NCI-H510A (cell line): ENCODE measurements around the gene YTHDC1.
"Not testable (repeated sequence)": the region's sequence is repeated elsewhere in the genome, so short reads cannot be mapped to it uniquely, and the experiment has no call there.

Experiments used
- DNase-seq: peaks from one replicate; lab custom pipeline; 2025; lab: John Stamatoyannopoulos, UW

YTHDC1 gene

DNA sequence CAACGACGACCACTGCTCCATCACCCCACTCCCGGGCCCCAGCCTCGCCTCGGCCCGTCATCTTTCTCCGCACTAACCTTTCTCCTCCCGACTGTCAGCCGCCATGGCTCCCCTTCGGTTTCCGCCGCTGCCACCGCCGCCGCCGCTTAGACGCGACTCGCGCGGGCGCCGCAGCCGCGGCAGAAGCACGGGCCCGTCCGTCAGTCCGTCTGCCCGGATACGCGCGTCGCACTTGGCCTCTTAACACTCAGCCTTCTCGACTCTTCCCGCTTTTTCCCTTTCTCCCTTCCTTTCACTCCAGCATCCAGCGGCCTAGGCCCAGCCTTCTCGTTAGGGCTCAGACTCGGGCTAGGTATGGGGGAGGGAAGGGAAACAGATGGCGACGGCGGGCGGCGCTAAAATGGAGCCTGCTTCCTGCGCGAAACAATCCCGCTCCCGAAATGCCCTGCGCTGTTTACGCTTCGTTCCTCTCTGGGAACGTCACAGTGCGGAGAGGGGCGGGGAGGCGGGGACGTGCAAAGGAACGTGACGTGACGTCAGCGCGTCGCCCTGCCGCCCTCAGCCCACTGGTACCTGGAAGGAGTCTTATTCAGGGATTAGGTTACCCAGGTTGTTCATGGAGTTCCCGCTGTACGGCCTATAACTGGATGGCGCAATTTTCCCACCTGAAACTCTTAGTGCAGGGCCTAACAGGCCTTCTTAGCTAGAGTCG, at the start of gene YTHDC1:
TSS of gene YTHDC1 (minus strand) at position 442 of the 712 bp plus-strand sequence. CDS start at position 105, 337 bp downstream.
- peak; percentile 97 for DNase-seq

DNA sequence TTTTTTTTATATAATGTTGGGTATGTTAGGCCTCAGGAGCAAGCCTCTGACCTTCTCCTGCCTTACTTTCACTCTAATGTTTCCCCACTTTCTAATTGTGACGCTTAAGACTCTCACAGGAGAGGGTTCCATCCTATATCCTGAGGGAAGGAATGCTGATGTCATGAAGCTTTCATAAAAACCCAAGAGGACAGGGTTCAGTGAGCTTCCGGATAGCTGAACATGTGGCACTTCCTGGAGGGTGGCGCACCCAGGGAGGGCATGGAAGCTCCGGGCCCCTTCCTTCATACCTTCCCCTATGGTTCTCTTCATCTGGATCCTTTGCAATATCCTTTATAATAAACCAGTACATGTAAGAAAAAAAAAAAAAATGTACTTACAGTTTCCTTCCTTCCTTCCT, 49.4 kb upstream of the YTHDC1 start:
- no peak for DNase-seq

DNA sequence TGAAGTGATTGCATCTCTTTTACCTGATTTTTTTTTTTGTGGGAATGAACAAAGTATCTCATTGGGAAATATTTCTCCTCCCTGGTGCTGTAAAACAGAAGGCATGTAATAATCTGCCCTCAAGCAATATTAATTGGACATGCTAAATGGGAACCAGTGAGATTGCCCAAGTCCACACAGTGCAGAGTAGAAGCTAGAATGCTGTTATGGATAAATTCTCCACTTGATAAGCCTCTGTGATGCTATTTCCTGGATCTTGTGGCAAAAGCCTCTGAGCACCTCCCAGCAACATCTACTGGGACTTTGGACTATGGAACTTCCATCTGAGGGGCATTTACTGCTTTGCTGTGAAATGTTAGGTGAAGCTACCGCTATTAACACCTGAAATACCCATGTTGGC, 46.9 kb upstream of the YTHDC1 start:
- no peak for DNase-seq

DNA sequence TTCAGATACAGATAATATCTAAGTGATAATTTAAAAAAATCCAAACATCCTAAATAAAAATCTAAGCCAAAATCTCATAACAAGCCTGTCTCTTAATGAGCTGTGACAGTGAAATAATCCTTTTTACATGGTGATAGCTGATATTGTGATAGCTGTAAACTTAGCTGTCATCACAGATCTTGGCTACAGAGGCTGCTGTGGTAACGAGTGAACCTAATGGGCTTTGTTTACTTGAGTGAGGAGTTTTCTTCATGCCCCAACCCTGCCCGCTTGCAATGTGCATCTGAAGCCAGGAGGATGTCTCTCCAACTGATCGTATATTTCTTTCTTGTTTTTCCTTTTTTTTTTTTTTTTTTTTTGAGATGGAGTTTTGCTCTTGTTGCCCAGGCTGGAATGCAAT, 41.5 kb upstream of the YTHDC1 start:
- DNase-seq = no peak

DNA sequence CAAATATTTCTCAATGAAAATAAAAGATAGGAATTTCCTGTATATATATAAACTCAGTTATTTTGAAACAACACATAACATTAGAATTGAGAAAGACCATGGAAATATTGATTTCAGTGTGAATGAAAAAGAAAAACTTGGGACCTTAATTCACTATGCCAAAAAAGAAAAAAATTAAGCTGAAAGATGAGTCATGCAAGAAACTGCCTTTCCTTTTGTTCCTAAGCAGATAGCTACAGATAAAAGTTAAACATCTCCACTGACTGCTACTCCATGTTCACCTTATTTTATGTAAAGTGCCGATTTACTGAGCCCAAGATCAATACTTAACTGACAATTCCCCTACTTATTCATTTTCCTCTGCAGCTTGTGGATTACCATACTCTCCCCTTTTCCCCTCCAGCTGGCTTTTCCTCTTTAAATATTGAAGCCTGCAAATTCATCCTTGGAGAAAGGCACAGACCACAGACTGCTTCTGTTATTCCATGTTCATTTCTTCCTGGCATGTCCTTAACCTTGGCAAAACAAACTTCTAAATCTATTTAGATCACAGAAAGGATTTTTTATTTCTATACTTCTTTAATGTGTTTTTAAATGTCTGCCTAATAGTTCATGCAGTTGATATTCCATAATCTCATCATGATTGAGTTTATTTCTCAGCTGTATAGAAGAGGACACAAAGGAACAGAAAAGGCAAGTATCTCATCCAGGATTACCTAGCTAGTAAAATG, 40.5 kb upstream of the YTHDC1 start:
- no peak for DNase-seq

DNA sequence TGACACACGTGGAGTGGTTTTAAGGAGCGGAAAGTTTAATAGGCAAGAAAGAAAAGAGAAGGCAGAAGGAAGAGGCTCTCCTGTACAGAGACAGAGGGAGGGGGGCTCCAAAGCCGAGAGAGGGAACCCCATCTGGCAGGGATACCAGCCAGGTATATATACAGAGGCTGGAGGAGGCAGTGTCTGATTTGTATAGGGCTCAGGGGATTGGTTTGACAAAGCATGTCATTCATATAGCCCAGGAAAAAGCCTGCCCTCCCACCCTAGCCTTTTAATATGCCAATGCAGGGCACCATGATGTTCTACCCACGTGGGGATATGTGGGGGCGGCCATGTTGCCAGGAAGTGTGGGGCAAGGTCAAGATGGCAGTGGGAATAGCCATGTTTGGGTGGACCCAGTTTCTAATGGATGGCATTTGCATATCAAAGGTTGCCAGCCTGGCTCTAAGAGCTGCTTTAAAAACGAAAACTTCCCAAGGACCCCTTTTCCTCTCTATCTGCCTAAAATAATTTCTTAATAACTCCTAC, 39.6 kb upstream of the YTHDC1 start:
- not testable (repeated sequence) for DNase-seq

DNA sequence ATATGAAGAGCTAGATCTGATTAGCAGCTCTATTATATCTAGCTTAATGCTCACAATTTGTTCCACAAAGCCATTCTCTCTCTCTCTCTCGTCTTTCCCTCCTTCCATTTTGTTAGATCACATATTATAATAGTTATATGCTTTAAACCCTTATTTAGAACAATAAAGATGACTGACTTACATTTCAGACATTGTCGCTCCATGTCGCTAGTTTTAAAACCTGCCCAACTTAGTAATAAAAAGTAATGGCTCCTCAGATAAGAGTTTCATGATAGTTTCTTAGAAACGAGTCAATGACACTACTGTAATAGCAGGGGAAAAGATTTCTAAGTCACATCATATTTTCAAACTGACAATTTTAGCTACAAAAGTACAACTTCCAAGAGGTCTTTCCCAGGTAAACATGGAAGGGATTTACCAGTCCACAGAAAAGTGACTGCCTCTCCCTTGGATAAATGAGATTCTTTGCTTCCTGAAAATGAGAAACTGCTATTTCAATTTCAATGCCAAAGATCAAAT, 38.5 kb upstream of the YTHDC1 start:
- DNase-seq = no peak

DNA sequence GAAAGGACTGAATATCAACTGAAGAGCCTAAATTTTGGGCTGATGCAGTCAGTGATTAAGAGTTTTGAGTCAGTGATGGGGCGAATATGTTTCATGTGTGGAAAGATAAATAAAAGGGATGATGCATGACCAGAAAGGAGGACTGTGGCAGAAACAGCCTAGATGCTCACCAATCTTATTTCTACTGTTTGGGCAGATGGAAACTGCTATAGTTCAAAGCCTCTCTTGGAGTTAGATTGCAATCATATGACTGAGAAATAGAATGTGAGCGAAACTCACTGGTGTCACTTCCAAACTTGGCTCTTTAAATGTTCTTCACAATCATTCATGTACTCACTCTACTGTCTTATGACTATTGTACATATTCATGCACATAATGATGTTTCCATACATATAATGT, 35.4 kb upstream of the YTHDC1 start:
- DNase-seq = no peak

DNA sequence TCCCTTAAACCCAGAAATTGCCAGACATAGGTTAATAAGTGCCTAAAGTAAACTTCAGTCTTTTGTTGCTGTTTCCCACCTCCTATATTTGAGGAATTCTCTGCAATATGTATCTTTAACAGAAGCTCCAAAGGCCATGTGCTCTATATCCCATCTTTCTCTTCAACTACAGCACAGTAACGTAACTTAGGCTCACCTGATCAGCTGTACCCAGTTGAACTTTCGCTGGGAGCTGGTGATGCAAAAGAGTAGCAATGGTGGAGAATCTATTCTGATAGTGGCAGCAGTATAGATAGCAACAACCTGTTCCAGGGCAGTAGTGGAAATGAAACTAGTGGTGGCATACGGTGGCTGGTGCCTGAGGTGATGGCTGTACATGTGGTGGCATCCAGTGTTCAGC, 33.2 kb upstream of the YTHDC1 start:
- no peak for DNase-seq

DNA sequence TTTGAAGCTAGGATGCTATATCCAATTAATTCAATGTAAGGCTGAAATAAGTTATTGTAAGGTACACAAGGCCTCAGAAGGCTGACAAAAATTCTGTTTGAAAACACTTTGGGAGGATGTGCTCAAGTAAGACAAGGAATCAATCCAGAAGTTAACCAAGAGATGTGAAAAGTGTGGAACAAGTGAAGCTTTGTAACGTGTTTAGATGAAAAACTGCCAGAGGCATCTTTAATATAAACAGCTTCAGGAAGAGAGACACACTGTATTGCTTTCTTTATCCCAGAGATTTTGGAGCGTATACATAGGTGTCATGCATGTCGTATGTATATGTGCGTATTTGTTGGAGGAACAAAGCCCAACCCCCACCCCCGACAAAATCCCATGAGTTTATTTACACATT, 28.3 kb upstream of the YTHDC1 start:
- DNase-seq = no peak

DNA sequence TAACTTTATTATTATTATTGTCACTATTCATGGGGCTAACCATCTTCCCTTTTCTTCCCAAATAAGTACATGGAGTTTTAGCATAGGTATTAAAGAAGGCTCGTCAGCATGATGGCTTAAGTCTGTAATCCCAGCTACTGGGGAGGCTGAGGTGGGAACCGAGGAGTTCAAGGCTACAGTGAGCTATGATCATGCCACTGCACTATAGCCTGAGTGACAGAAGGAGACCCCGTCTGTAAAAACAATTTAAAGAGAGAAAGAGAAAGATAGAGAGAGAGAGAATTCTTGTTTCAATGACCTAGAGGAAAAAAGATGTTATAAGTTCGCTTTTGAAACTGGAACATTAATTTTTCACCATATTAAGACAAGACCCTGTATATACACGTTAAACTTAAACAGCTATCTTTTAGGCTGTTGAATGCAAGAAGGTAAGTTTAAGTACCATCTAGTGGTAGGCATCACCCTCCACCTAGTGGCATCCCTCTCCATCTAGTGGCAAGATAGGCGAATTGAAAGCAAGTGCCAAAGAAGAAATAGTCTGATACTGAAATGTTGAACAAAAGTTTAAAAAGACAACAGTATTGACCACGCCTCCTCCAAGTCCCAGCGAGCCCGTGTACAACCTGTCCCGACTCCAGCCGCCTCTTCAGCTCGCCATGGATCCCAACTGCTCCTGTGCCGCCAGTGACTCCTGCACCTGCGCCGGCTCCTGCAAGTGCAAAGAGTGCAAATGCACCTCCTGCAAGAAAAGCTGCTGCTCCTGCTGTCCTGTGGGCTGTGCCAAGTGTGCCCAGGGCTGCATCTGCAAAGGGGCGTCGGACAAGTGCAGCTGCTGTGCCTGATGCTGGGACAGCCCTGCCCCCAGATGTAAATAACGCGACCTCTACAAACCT, 26.0 kb upstream of the YTHDC1 start:
- DNase-seq = peak; percentile 12

DNA sequence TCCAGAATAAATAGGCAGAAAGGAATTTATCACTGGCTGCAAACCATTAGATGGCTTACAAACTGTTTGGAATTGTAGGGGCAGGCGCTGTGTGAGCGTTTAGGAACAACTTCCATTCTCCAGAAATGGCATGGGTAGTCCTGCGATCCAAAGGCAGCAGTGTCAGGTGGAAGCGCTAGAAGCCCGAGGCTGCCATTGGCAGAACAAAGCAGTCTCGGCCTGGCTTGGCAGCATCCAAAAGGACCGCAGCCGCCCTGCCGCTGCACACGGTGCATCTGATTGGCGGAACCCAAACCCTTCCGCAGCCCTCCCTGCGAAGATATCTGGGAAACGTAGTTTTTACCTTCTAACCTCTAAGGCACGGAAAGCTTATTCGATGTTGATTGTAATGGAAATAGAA, 23.6 kb upstream of the YTHDC1 start:
- no peak for DNase-seq

DNA sequence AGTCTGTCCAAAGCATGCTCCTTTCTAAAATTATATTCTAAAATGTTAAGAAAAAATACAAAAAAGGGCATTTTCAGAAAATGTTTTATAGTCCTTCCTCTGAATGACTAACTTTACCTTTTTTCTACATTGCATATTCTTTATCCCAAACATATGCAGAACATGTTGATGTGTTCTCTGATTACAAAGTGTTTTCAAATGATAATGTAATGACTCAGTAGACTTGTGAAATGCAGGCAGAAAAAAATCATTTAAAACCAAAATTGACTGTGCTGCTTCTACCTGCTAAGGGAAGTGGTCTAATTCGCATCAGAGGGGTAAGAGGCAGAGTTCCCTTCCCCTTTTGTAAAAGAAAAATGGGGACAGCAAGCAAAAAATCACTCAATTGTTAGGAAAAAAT, 22.7 kb upstream of the YTHDC1 start:
- DNase-seq = no peak

DNA sequence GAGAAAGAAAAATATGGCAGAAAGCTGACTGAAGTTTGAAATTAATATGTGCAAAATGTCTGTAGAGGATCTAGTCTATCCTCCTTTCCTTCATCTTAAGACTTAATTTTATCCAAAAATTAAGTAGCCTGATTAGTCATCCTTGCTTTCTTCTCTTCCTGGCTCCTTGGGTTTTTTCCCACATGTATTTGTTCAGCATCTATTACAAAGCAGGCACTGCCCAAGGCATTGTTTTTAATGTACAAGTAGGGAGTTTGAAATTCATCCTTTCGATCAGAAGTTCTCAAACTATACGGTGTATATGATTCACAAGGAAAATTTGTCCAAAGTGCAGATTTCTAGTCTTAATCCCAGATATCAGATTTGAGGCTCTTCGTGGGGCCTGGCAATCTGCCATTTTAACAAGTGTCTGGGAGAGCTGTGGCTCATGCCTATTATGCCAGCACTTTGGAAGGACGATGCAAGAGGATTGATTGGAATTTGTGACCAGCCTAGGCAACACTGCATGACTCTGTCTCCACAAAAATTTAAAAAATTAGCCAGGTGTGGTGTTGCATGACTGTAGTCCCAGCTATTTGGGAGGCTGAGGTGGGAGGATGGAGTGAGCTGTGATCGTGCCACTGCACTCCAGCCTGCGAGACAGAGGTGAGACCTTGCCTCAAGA, 19.4 kb upstream of the YTHDC1 start:
- no peak for DNase-seq

DNA sequence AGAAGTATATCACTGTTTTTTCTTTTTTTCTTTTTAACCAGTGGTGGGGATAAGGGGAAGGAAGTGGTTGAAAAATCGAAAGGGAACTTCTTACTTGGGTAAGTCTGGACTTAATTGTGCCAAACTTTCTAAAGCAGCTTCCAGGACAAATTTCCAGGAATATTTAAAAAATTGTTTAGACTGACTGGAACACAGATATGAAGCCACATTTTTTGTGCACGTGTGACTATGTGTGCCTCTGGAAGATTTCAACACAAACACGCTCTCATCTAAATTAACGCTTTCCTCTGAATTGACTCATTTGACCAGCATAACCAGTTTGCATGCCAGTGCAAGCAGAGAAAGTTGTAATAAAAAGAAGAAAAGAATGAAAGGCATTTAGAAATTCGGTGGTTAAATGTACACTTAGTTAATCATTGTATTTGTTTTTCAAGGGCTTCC, 18.8 kb upstream of the YTHDC1 start:
- DNase-seq = no peak

DNA sequence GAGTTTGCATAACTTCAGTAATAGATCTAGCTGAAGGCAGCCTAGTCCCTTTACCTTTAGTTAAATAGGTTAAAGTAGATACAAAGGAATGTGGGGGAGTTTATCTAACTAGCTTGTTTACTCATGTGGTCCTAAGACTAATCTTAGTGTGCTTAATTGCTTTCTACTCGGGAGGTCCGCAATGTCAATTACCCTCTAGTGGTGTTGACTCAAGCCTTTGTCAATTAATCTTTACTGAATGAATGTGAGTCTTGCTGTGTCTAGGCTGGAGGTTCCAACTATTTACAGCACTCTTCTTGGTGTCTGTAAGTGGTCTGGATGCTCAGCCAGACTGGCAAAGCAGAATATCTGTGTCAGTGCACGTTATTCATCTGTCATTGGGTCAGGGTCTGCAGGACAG, 17.9 kb upstream of the YTHDC1 start:
- no peak for DNase-seq

DNA sequence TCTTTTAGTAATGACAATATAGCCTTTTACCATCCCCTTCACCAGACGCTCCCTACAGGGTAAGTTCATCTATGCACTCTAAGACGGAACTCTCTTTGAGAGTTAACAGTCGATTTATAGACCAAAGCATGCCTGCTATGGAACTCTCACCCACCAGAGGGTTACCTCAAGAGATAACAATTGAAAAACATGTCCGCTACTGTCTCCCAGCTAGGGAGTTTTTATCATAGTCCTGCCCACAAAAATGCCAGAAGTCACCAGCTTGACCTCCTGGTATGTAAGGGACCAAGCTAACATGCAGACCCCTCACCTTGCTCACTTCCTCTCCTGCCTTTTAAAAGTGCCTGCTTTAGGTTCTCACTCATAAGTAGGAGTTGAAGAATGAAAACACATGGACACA, 16.7 kb upstream of the YTHDC1 start:
- DNase-seq = no peak

DNA sequence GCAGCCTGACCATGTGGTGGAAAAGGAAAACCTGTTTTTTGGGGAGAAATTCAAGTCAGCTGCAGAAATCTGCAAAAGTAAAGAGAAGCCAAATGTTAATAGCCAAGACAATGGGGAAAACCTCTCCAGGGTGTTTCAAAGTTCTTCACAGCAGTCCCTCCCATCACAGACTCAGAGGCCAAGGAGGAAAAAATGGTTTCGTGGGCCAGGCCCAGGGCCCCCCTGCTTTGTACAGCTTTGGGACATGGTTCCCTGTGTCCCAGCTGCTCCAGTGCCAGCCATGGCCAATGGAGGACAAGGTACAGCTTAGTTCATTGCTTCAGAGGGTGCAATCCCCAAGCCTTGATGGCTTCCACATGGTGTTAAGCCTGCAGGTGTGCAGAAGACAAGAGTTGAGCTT, 15.2 kb upstream of the YTHDC1 start:
- no peak for DNase-seq

DNA sequence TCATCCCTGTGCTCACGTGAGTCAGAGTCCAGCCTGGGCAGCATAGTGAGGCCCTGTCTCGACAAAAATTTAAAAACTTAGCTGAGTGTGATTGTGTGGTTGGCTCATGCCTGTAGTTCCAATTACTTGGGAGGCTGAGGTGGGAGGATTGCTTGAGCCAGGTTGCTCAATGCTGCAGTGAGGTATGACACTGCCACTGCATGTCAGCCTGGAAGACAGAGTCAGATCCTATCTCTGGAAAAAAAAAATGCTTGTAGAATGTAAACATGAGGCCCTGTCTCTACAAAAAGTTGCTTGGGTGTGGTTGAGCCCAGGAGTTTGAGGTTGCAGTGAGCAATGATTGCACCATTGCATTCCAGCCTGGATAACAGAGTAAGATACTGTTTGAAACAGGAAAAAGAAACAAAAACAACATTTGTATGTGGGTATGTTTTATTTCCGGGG, 11.3 kb upstream of the YTHDC1 start:
- DNase-seq = no peak

DNA sequence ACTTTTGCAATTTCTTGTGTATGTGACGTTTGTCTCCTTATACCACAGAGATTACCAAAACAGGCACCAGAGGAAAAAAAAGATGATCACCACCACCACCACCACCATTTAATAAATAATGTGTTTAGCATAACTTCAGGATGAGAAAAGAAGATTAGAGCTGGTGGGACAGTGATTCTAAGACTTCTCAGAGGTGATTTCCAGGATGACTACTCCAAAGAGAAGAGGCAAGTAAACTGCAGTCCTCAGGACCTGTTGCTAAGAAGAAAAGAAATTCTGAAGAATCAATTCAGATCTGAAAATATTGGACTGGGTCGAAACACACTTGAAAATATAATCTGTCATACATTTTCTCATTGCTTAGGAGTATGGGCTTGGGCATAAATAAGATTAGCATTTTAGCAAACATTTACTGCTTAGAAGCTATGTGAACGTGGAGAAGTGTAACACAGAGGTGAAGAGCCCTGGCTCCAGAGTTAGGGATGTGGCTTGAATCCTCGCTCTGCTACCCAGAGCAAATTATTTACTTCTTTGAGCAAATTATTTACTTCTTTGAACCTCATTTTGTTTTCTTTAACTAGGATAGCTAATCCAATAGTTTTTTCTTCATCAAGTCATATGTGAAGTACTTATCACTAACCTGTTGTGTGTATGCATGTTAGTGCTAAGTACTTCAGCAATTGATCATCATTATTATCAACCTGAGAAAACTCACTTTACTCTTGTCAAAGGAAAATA, 10.5 kb upstream of the YTHDC1 start:
- DNase-seq = no peak

DNA sequence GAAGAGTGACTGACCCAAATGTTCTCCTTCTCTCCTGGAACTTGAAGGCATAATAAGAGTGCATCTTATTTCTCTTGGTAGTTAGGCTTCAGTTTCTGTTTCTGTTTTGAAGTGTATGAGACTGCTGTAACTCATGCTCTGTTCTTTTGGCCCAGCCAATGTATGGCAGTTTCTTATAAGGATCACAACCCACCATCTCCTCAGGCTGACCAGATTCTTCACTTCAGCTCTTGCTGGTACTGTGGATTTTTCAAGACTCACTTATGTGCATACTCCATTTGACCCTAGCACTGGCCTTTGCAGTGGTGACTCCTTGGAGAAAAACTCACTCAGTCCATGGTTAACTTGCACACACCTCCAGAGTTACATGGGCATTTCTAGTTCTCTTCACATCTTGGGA, 9.6 kb upstream of the YTHDC1 start:
- DNase-seq = no peak
